Glomerular endothelial cell (primary cell): ENCODE measurements around the gene TSPO2. TPM values are rescaled to one million over a fixed set of nuclear protein-coding genes. Genes with fewer than 3 reads are reported as not detected.
A peak's percentile ranks its signal among the peaks of the same experiment; 100 is the strongest.

ENCODE experiments used
- DNase-seq: peaks from one replicate; pipeline ENCODE4 v3.0.0-alpha.2; 2011; ENCODE audit warnings: low read depth, low spot score; ENCODE audit errors: extremely low read depth
- total RNA-seq: library from RNA; depleted of rRNA; stranded (reverse); fragments of >200 nt; gene quantifications from 2 replicates; pipeline ENCODE4 v1.2.3, GENCODE V29; 2015

Gene TSPO2
- total RNA-seq, 1 donor from 2014 or later: not detected

GRCh38 chr6:41074692-41075436 is 32.6 kb downstream of the TSPO2 start:
- DNase-seq: no peak

GRCh38 chr6:41075651-41076626 is 33.7 kb downstream of the TSPO2 start:
- DNase-seq: no peak

- no peak for DNase-seq
Measured at GRCh38 chr6:41077536-41077935, 35.3 kb downstream of the TSPO2 start.

- no peak for DNase-seq
Measured at GRCh38 chr6:41078101-41078500, 35.8 kb downstream of the TSPO2 start.

GRCh38 chr6:41079080-41079479 is 36.8 kb downstream of the TSPO2 start:
- no peak for DNase-seq

- DNase-seq: no peak
Measured at GRCh38 chr6:41080621-41081020, 38.4 kb downstream of the TSPO2 start.

- DNase-seq: no peak
Measured at GRCh38 chr6:41083072-41083471, 40.8 kb downstream of the TSPO2 start.

GRCh38 chr6:41085182-41085581 is 42.9 kb downstream of the TSPO2 start:
- DNase-seq: no peak

- DNase-seq: no peak
Measured at GRCh38 chr6:41088451-41088850, 46.2 kb downstream of the TSPO2 start.

GRCh38 chr6:41090841-41091761 is 48.8 kb downstream of the TSPO2 start:
- DNase-seq: no peak

- DNase-seq: peak; percentile 12
Measured at GRCh38 chr6:41092421-41093140, 50.3 kb downstream of the TSPO2 start.

GRCh38 chr6:41093729-41094128 is 51.5 kb downstream of the TSPO2 start:
- DNase-seq: no peak

Other genes with a start within 250 kb of the TSPO2 start
- gene UNC5CL, start 3.2 kb upstream of the TSPO2 start, total RNA-seq: 0.10 TPM in 1 of 2 replicates, not detected in the other
- gene APOBEC2, start 10.7 kb downstream of the TSPO2 start, total RNA-seq: not detected in 2 replicates
- gene OARD1, start 29.9 kb downstream of the TSPO2 start, total RNA-seq: 7.8 and 15.2 TPM in 2 replicates
- gene NFYA, start 30.5 kb downstream of the TSPO2 start, total RNA-seq: 15.1 and 28.2 TPM in 2 replicates
- not detected in 2 replicates for gene TREML1, start 111.9 kb downstream of the TSPO2 start, total RNA-seq
- not detected in 2 replicates for gene TREM2, start 120.6 kb downstream of the TSPO2 start, total RNA-seq
- gene TREML2, start 158.7 kb downstream of the TSPO2 start, total RNA-seq: not detected in 2 replicates
- gene TREML4, start 185.9 kb downstream of the TSPO2 start, total RNA-seq: not detected in 2 replicates
- not detected in 2 replicates for gene TREM1, start 244.2 kb downstream of the TSPO2 start, total RNA-seq